Stimulated activated CD8-positive, alpha-beta memory T cell treated with anti-CD3 and anti-CD28 coated beads, Interleukin-12 subunit alpha, Interleukin-12 subunit beta, amount 100 ng/mL, for 24 hours (primary cell): ENCODE data around the gene CDK13.

Experiments used
- DNase-seq: peaks from one replicate; pipeline ENCODE4 v3.0.0-alpha.2; 2020; ENCODE audit errors: extremely low read depth

Gene CDK13

GRCh38 chr7:40008223-40008815 is 58.3 kb downstream of the CDK13 start:
- no peak for DNase-seq

- DNase-seq = no peak
Measured at GRCh38 chr7:40009301-40009700, 59.2 kb downstream of the CDK13 start.

- no peak for DNase-seq
Measured at GRCh38 chr7:40014376-40014775, 64.3 kb downstream of the CDK13 start.

DNA sequence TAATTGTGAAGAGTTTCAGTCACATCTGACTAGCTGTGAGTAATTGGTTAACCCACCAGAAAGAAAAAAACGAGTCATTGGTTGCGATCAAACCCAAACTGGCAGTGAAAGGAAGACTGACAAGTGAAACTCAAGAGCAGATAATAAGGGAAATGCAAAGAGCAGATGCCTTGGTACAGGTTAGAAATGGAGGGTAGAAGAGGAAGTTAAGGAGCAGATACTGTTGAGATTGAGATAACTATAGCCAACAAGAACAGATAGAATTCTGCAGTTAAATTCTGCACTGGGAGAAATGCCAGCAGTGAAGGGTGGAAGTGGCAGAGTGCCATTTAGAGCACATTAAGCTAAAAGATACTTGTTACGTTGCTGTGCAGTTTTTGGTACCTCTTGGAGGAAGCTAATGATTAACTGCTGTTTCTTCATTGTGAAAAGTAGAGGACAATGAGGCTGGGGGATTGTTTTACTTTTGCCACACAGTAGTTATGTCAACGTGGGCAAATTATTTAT is 65.8 kb downstream of the CDK13 start:
- DNase-seq = no peak

- no peak for DNase-seq
Measured at GRCh38 chr7:40019558-40019957, 69.5 kb downstream of the CDK13 start.

- DNase-seq = no peak
Measured at GRCh38 chr7:40024048-40024447, 74.0 kb downstream of the CDK13 start.

- DNase-seq = no peak
Measured at GRCh38 chr7:40024841-40025240, 74.8 kb downstream of the CDK13 start.

- DNase-seq = no peak
Measured at GRCh38 chr7:40027545-40027944, 77.5 kb downstream of the CDK13 start.

DNA sequence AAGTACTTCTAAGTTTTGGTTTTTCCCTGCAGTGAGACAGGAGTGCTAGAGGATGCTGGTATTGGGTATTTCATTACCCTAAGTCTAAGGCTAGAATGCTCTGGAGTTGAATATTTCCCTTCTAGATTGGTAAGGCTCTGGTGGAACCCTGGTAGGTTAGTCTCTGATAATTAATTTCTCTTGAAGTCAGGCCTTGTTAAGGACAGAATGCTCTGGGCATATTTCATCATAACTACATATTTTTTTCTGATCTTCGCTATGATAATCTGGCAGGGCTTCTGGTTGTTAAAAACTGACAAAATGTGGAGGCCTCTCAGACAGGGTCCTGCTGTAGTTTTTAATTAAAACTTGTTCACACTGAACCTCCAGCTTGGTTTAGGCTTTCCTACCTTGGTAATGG is 83.8 kb downstream of the CDK13 start:
- no peak for DNase-seq

DNA sequence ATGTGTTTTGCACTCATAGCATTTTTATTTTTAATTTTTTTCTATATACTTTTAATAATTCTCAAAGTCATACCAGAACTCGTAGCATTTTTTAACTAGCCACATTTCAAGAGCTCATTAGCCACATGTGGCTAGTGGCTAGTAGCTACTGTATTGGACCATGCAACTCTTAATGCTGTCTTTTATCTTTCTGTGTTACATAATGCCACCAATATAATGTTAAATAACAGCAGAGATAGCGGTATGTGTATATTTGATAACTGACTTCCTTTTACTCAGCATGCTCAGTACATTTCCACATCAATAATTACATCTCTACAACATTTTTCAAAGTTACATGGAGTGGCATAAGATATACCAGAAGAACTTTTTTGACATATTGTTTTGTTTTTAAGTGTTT is 91.4 kb downstream of the CDK13 start:
- no peak for DNase-seq

DNA sequence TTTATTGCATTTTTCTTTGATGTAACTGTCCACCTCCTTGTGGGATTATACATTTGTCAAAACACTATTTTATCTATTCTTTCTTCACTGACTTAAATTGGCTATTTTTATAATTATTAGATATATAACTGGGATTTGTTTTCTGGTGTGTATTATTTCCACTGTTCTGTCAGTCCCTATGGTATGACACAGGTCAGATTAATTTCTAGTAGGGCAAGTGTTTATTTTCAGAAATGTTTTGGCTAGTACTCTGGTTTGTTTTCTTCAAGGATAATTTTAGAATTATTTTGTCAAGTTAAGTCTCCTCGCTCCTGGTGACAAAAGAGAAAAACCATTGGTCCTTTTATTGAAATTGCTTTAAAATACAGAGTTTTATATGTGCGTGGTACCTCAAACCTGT is 93.1 kb downstream of the CDK13 start:
- no peak for DNase-seq

DNA sequence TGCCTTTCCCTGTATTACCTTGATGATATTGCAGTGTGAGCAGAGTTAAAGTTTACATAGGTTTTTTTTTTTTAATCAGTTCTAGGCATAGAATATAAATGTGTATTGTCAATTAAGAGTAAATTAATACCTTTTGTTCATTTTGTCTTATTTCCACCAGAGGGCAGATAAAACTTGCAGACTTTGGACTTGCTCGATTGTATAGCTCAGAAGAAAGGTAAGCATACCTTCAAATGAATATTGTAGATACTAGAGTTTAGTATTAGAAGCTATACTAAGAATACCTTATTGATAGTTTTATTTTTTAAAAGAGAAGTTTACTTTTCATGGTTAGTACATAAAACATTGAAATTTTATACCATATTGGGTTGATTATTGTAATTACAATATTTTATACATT is 97.6 kb downstream of the CDK13 start:
- no peak for DNase-seq

- no peak for DNase-seq
Measured at GRCh38 chr7:40057292-40057691, 107.2 kb downstream of the CDK13 start.

DNA sequence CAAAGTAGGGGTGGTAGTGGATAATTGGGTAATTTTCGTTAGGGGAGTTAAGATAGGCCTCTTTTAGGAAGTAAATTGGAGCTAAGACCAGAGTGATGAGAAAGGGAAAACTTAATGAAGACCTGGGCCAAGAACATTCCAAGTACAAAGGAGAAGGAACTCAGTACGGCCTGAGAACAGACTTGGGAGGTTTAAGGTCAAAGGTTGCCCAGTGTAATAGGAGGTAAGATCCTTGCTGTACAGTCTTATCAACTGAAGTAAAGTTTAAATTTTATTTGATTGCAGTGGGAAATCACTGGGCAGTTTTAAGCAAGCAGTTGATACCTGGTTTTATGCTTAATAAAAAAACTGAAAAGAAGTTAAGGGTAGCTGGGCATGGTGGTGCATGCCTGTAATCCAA is 108.0 kb downstream of the CDK13 start:
- no peak for DNase-seq

- no peak for DNase-seq
Measured at GRCh38 chr7:40058636-40059035, 108.6 kb downstream of the CDK13 start.

GRCh38 chr7:40059057-40059456 is 109.0 kb downstream of the CDK13 start:
- no peak for DNase-seq

- no peak for DNase-seq
Measured at GRCh38 chr7:40072268-40072667, 122.2 kb downstream of the CDK13 start.

GRCh38 chr7:40073239-40073638 is 123.2 kb downstream of the CDK13 start:
- no peak for DNase-seq

GRCh38 chr7:40077849-40078248 is 127.8 kb downstream of the CDK13 start:
- DNase-seq = no peak

DNA sequence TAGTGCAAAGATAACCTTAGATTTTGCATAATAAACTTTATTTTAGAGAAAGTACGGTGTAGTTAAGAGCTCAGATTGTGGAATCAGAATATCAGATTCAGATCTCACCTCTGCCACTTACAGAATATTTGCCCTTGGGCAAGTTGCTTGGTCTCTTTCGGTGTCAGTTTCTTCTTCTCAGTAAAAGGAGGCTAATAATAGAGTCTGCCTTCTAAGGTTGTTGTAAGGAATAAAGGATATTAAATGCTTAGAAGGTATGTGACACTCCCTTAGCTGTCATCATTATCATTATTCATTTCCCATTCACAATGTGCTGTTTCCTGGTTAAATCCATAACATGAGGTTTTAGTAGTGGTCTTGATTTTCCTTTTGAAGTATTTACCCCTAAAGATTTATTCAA is 142.1 kb downstream of the CDK13 start:
- DNase-seq = no peak

DNA sequence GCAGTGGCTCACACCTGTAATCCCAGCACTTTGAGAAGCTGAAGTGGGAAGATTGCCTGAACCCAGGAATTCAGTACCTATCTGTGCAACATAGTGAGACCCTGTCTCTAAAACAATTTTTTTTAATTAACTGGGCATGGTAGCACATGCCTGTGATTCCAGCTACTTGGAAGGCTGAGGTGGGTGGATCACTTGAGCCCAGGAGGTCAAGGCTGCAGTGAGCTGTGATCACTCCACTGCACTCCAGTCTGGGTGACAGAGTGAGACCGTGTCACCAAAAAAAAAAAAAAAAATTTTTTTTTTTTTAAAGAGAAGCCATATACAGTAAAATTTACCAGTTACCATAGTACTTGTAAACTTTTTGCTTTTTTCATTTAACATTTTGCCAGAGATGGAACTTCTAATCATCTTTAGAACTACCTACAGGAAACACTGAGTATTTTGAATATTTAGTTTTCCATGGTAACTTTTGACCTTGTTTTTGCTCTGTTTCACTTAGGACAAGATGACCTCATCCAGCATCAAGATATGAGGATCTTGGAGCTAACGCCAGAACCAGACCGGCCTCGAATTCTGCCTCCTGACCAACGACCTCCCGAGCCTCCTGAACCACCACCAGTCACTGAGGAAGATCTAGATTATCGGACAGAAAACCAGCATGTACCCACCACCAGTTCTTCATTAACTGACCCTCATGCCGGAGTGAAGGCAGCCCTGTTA is 143.7 kb downstream of the CDK13 start:
- DNase-seq = no peak

GRCh38 chr7:40095230-40095629 is 145.2 kb downstream of the CDK13 start:
- no peak for DNase-seq

GRCh38 chr7:40095695-40096327 is 145.8 kb downstream of the CDK13 start:
- no peak for DNase-seq
